Panc1 (cell line): ENCODE results near the gene WNT5B. TPM values are rescaled to one million over a fixed set of nuclear protein-coding genes. Genes with fewer than 3 reads are reported as not detected.

ENCODE experiments used
- ATAC-seq: fragments of 200-7000 bp; cut with Tn5 transposase; 2 replicates; pipeline ENCODE4 v1.9.1; 2020; ENCODE audit warnings: mild to moderate bottlenecking, moderate library complexity
- BruUV-seq: library from RNA; stranded (reverse); fragments of 400-500 nt; replicated peaks from 2 replicates; lab custom pipeline; 2021; lab: Mats Ljungman, UMichigan
- CTCF ChIA-PET: fragments of 300-600 bp; sonication (Branson Sonifier 250); formaldehyde crosslinking; loops from one replicate; lab custom pipeline; 2022; ENCODE audit warnings: antibody characterized with exemption; lab: Charles Lee
- POLR2A ChIA-PET: fragments of 300-600 bp; sonication (Branson Sonifier 250); formaldehyde crosslinking; loops from one replicate; lab custom pipeline; 2022; ENCODE audit warnings: antibody characterized with exemption; lab: Charles Lee
- DNase-seq: peaks from one replicate; pipeline ENCODE4 v3.0.0-alpha.2; 2010; ENCODE audit warnings: low read depth, low spot score
- H3K27ac ChIP-seq: 2 replicates; pipeline ENCODE4 v1.5.1; 2011; ENCODE audit warnings: mild to moderate bottlenecking, low read length, inconsistent platforms
- H3K27me3 ChIP-seq: fragments of 200-500 bp; sonication (Bioruptor generic); 2 replicates; pipeline ENCODE4 v1.6.0; 2014; ENCODE audit warnings: low read length, inconsistent platforms; ENCODE audit not compliant: control insufficient read depth, insufficient read depth
- H3K36me3 ChIP-seq: fragments of 200-500 bp; sonication (Bioruptor generic); 2 replicates; pipeline ENCODE4 v1.5.1; 2014; ENCODE audit warnings: inconsistent platforms, mild to moderate bottlenecking, low read length, moderate library complexity; ENCODE audit not compliant: control insufficient read depth, insufficient read depth
- H3K4me1 ChIP-seq: 2 replicates; pipeline ENCODE4 v1.5.1; 2011; ENCODE audit warnings: inconsistent platforms, mild to moderate bottlenecking, low read length, moderate library complexity; ENCODE audit not compliant: control insufficient read depth, insufficient read depth
- H3K4me3 ChIP-seq, 2 experiments: 2 replicates each; pipeline ENCODE4 v1.5.1; 2011 to 2012; ENCODE audit warnings: low read depth in 2 of 2, low read length in 2 of 2, mild to moderate bottlenecking in 2 of 2, inconsistent platforms in 1 of 2, moderate library complexity in 1 of 2
- H3K9me3 ChIP-seq: fragments of 200-500 bp; sonication (Bioruptor generic); 2 replicates; pipeline ENCODE4 v1.5.1; 2014; ENCODE audit warnings: low read depth, mild to moderate bottlenecking, inconsistent platforms, low read length, moderate library complexity; ENCODE audit not compliant: control insufficient read depth, insufficient read depth
- CTCF ChIP-seq: fragments of 450-650 bp; IDR thresholded peaks from 2 replicates; pipeline ENCODE4 v1.5.1; 2017; ENCODE audit warnings: mild to moderate bottlenecking
- POLR2AphosphoS5 ChIP-seq: IDR thresholded peaks from 2 replicates; pipeline ENCODE4 v1.6.1; 2012; ENCODE audit warnings: mild to moderate bottlenecking, low read depth, low read length, moderate library complexity
- REST ChIP-seq, 2 experiments: IDR thresholded peaks; 2 replicates each; pipeline ENCODE4 v1.6.1; 2011 to 2012; ENCODE audit warnings: low read depth in 2 of 2, control low read depth in 1 of 2, low read length in 1 of 2, mild to moderate bottlenecking in 1 of 2, moderate library complexity in 1 of 2; ENCODE audit not compliant: insufficient read depth in 1 of 2
- SIN3A ChIP-seq: IDR thresholded peaks from 2 replicates; pipeline ENCODE4 v1.6.1; 2012; ENCODE audit warnings: low read depth, mild to moderate bottlenecking, low read length, moderate library complexity, borderline replicate concordance; ENCODE audit not compliant: insufficient read depth
- TCF7L2 ChIP-seq: IDR thresholded peaks from 2 replicates; pipeline ENCODE4 v1.6.1; 2011; ENCODE audit warnings: mild to moderate bottlenecking, low read depth, low read length, inconsistent platforms
- in situ Hi-C: cut with HindIII; loops from 2 replicates; pipeline ENCODE4 v1.10.0; 2016; ENCODE audit warnings: low sequenced_read_pairs, low pct_unique_long_range_greater_than_20kb
- intact Hi-C: fragments of 100-400 bp; cut with micrococcal nuclease; formaldehyde crosslinking; loops from one replicate; pipeline ENCODE4 v1.10.0; 2022; ENCODE audit not compliant: unreplicated experiment
- total RNA-seq: library from RNA; stranded (reverse); gene quantifications from one replicate; pipeline ENCODE4 v1.2.1, GENCODE V29; 2021; ENCODE audit not compliant: unreplicated experiment

The WNT5B gene
- total RNA-seq, 1 experiment from 2014 or later: 36.9 TPM

- TF ChIP-seq REST (IDR thresholded peaks at IDR 0.05; ENCODE audit: insufficient read depth in 1 of 2, low read depth in 2 of 2, low read length in 1 of 2): no peak
- no peak for TF ChIP-seq SIN3A
- no peak for TF ChIP-seq TCF7L2
- no peak; the same call in 1 of the 2 replicates for TF ChIP-seq CTCF
- TF ChIP-seq POLR2AphosphoS5: no peak
- ChIA-PET POLR2A (interaction anchor here (0.7 kb wide), 1 partner anchor 1221 kb away, joined by 3 read pairs; no protein-coding TSS in a partner anchor), CTCF (no interaction called here)
- Histone ChIP-seq H3K4me1 (peaks cover 47% of the 10 kb centered on the region), H3K9me3 (no peaks in the 10 kb centered on the region), H3K27ac (peak overlapping the region; percentile 81), H3K4me3 (peak overlapping the region; percentile 50 to 57), H3K27me3 (no peaks in the 10 kb centered on the region), H3K36me3 (no peaks in the 10 kb centered on the region)
- intact Hi-C loops (no loop called here), in situ Hi-C loops (no loop called here)
- DNase-seq (no peak), ATAC-seq (no peak)
- no TSS peak for BruUV-seq
Measured at GRCh38 chr12:1591034-1591433, 38.0 kb upstream of the WNT5B start.

GRCh38 chr12:1591543-1591942 is 37.5 kb upstream of the WNT5B start:
- H3K27me3 ChIP-seq: no peaks in the 10 kb centered on the region
- in situ Hi-C loops (no loop called here), intact Hi-C loops (no loop called here)
- ChIA-PET POLR2A (interaction anchor here (0.7 to 1.2 kb wide), 2 partner anchors 473 to 1221 kb away, joined by 3 to 5 read pairs; no protein-coding TSS in a partner anchor), CTCF (no interaction called here)
- H3K9me3 ChIP-seq: no peaks in the 10 kb centered on the region
- no peak for ATAC-seq
- peak overlapping the region; percentile 58 for H3K27ac ChIP-seq
- H3K4me3 ChIP-seq: peak overlapping the region; percentile 50 to 57
- DNase-seq: no peak
- no peak for TF ChIP-seq TCF7L2
- TF ChIP-seq REST (IDR thresholded peaks at IDR 0.05; ENCODE audit: insufficient read depth in 1 of 2, low read depth in 2 of 2, low read length in 1 of 2): no peak
- TF ChIP-seq POLR2AphosphoS5: no peak
- TF ChIP-seq CTCF: no peak
- TF ChIP-seq SIN3A: no peak
- no peaks in the 10 kb centered on the region for H3K36me3 ChIP-seq
- BruUV-seq: TSS peak; percentile 90
- H3K4me1 ChIP-seq: peaks cover 52% of the 10 kb centered on the region
